A204.1 (cell line): ENCODE measurements around the gene OR4M1.
"Not testable (repeated sequence)": the region's sequence is repeated elsewhere in the genome, so short reads cannot be mapped to it uniquely, and the experiment has no call there.

Source experiments
- FAIRE-seq: peaks from 2 replicates; lab custom pipeline; 2012; peaks lifted over from hg19 to GRCh38; lab: Jason Lieb, UNC

The OR4M1 gene

GRCh38 chr14:19773204-19773603 lies at the start of gene OR4M1:
Gene OR4M1, plus strand, starts transcription at chr14:19773504. Its CDS starts 6,819 bp downstream, at chr14:19780323.
- FAIRE-seq, result not testable (repeated sequence)

GRCh38 chr14:19729359-19729758 lies 43.9 kb upstream of the OR4M1 start:
- FAIRE-seq, result no peak

DNA sequence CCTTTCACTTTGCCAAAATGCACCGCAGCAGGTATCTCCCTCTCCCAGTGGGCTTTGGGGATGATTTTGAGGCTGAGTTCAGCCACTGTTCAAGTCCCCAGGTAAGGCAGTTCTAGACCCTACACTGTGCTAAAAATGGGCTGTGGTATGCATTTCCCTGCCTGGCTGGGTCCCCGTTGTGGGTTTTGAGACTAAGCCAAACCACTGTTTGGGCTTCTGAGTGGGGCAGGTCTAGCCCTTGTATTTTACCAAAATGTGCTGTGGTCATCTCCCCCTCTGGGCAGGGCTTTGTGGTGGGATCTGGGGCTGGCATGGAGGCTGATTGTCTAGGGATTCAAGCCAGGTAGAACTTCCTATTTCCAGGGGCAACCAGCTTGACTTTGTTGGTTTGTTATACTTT lies 43.5 kb upstream of the OR4M1 start:
- FAIRE-seq, result no peak

DNA sequence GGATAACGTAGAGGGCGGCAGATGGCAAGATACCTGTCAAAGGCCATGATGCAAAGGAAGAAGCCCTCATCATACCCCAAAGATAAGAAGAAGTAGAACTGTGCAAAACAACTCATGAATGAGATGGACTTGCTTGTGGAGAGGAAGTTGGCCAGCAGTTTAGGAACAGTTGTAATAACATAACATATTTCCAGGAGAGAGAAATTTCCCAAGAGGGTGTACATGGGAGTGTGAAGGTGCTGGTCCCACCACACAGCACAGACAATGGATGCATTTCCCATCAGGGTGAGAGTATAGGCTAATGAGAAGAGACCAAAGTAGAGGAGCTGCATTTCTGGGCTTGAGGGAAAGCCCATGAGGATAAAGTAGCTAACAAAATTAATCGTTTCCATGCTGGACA lies 39.4 kb upstream of the OR4M1 start:
- not testable (repeated sequence) for FAIRE-seq

GRCh38 chr14:19743256-19743655 lies 30.0 kb upstream of the OR4M1 start, which contains the start of gene OR4Q3:
Gene OR4Q3, plus strand, starts transcription at chr14:19743571.
- no peak for FAIRE-seq

DNA sequence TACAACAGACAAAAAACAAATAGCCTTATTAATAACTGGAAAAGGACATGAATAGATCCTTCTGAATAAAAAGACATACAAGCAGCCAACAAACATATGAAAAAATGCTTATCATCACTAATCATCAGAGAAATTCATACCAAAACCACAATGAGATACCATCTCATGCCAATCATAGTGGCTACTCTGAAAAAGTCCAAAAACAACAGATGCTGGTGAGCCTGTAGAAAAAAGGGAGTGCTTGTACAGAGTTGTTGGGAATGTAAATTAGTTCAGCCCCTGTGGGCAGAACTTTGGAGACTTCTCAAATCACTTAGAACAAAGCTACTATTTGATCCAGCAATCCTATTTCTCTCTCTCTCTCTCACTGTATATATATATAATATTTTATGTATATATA lies 21.0 kb upstream of the OR4M1 start:
- not testable (repeated sequence) for FAIRE-seq

DNA sequence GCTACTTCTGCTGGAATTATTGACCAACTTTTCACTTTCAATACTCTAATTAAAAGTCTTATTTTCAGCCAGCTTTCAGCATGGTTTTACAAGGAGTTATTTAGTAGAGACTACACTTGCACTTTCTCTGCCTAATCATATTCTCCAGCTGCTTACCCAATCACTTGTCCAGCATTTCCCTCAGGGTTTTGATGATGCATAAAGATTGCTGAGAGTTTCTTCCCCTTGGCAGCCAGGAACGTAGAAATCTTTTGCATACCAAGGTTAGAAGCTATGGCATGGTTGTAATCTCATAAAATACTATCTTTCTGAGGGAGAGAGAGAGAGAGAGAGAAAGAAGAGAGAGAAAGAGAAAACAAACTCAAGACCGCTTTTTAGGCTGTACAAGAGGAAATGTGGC lies 19.1 kb upstream of the OR4M1 start:
- no peak for FAIRE-seq

DNA sequence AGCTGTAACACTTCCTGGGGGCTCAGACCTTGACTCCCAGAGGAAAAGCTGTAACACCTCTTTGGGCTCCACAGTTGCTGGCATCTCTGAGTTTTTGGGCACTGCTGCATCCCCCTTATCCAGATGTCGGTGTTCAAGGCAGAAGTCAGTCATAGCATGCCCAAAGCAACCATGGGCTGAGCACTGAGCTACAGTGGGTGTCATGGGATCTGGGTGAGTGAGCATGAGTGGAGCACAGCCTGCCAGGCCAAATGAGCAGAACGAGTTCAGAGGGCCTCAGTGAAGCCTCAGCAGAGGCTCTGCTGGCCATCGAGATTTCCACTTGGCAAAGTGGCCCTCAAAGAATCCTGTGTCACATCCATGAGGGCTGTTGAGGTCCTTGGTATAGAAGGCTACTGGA lies 1.8 kb upstream of the OR4M1 start:
- FAIRE-seq, result not testable (repeated sequence)

- FAIRE-seq, result no peak
These were observed 1.3 kb upstream of the OR4M1 start for GRCh38 chr14:19771895-19772430.

DNA sequence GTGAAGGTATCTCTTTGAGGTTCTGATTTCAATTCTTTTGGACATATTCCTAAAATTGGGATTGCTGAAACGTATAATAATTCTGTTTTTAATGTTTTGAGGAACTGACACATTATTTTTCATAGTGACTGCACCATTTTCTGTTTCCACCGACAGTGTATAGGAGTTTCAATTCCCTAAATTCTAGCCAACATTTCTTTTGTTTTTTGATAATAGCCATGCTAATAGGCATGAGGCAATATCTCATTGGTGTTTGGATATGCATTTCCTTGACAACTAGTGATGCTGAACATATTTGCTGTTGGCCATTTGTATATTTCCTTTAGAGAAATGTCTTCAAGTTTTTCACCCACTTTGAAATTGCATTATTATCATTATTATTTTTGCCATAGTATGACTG lies 850 bp upstream of the OR4M1 start:
- not testable (repeated sequence) for FAIRE-seq

DNA sequence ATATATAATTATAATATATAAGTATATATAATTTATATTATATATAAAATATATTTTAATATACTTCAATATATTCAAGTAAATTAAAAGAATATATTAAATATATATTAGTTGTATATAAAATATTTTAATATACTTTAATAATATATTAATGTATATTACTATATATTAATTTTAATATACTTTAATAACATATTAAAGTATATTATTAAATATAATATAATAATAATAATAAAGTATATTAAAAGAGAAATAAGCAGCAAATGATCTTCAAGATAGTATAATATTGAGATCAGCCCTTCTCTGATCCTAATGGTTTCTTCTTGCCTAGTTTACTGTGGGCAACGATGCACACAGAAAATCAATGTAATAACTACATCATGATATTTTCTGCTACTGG lies 2.3 kb downstream of the OR4M1 start:
- peak; percentile 99 for FAIRE-seq

DNA sequence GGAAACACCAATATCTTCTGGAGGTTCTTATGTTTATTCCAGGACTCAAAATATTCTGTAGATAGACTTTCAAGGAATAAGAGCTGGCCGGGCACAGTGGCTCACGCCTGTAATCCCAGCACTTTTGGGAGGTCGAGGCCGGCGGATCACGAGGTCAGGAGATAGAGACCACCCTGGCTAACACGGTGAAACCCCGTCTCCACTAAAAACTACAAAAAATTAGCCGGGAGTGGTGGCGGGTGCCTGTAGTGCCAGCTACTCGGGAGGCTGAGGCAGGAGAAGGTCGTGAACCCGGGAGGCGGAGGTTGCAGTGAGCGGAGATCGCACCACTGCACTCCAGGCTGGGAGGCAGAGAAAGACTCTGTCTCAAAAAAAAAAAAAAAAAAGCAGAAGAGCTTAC lies 12.5 kb downstream of the OR4M1 start:
- FAIRE-seq, result not testable (repeated sequence)

GRCh38 chr14:19787318-19787717 lies 14.0 kb downstream of the OR4M1 start:
- not testable (repeated sequence) for FAIRE-seq

- FAIRE-seq, result not testable (repeated sequence)
These were observed 14.8 kb downstream of the OR4M1 start for GRCh38 chr14:19788150-19788549.

- not testable (repeated sequence) for FAIRE-seq
These were observed 23.3 kb downstream of the OR4M1 start for GRCh38 chr14:19796520-19797108.

DNA sequence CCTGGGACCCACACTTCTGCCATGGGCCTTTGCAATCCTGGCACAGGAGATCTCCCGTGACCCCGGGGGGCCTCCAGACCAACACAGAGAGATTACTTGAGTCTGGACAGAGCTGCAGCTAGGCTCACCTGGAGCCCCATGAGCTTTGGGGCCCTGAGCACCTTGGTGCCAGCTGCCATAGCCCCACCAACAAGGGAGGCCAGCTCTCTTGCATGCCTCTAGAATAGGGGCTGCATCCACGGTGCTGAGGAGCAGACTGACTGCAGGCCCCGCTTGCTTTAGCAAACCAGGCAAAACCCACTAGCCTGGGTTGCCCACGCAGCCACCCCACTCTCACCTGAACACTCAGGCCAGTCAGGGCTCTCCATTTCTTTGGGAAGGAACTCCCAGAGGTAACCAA lies 26.6 kb downstream of the OR4M1 start:
- no peak for FAIRE-seq

DNA sequence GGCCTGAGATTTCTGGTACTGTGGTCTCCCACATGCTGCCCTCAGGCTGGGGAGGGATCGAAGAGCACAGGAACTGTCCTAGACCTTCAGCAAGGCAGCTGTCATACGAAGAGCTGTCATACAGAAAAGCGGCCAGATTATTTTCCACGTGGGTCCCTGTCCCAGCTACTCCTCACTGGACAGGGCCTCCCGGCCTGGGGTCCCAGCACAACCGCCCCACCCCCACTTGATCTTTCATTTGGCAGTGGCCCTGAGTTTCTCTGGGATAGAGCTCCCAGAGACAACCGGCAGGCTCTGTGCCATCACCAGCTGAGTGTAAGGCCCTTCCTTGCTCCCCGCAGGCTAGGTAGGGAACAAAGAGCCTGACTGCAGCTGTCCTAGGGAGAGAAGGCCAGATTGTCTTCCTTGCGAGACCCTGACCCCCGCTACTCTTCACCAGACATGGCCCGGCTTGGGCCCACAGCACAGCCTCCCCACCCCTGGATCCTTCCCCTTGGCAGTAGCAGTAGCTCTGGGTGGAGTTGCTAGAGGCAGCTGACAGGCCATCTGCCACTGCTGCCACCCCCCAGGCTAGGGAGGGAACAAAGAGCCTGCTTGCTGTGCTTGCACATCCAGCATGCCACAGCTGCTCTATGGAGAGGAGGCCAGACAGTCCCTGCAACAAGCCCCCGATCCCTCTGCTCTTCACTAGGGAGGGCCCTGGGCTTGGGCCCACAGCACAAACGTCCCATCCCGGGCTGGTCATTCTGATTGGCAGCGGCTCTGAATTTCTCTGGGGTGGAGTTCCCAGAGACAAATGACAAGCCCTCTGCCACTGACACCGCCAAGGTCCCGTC lies 27.2 kb downstream of the OR4M1 start:
- no peak for FAIRE-seq

DNA sequence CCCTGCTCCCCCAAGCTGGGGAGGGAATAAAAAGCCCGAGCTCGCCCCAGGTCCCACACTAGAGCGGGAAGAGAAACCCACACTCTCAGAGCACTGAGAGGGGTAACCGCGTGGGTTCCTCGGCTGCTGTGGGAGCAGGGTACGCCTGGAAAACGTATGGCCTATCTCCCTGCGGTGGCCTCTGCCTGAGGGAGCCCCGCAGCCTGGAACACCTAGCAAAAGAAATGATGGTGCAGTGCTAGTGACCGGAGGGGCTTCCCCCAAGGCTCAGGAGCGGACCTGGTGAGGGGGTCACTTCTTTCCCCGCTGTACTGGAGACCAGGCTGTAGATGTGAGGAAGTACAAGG lies 27.8 kb downstream of the OR4M1 start:
- no peak for FAIRE-seq

- FAIRE-seq, result not testable (repeated sequence)
These were observed 30.2 kb downstream of the OR4M1 start, which contains the start of gene OR4N2 for GRCh38 chr14:19803470-19803869. Gene OR4N2, plus strand, starts transcription at chr14:19803770. Its CDS starts 23,679 bp downstream, at chr14:19827449.

GRCh38 chr14:19813171-19813920 lies 40.0 kb downstream of the OR4M1 start:
- not testable (repeated sequence) for FAIRE-seq

DNA sequence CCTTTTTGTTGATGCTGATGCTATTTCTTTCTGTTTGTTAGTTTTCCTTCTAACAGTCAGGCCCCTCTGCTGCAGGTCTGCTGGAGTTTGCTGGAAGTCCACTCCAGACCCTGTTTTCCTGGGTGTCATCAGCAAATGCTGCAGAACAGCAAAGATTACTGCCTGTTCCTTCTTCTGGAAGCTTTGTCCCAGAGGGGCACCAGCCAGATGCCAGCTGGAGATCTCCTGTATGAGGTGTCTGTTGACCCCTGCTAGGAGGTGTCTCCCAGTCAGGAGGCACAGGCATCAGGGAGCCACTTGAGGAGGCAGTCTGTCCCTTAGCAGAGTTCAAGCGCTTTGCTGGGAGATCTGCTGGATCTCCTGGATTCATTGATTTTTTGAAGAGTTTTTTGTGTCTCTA lies 46.6 kb downstream of the OR4M1 start:
- FAIRE-seq, result not testable (repeated sequence)

- not testable (repeated sequence) for FAIRE-seq
These were observed 47.7 kb downstream of the OR4M1 start for GRCh38 chr14:19821016-19821415.

DNA sequence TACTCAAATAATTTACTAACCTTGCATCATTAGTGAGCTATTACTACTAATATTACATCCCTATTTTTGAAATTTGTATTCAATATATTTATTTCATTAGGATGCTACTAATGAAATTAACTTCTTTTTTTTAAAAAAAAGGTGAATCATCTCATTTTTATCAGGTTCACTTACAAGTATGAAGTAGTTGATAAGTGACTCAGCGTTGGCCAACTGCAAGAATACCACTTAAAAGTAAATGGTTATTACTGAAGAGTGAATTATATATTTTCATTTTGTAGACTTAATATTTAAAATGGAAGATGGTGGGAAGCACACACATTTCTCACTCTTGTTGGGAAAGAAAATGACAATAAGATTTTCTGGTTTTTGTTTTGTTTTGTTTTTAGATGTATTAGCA lies 49.9 kb downstream of the OR4M1 start:
- no peak for FAIRE-seq
